B cell (primary cell): ENCODE data around the gene PNPO. TPM values are rescaled to one million over a fixed set of nuclear protein-coding genes. Genes with fewer than 3 reads are reported as not detected.

Experiments used
- ATAC-seq: fragments of 200-7000 bp; cut with Tn5 transposase; one replicate; pipeline ENCODE4 v1.10.0; 2021; ENCODE audit warnings: low read depth, mild to moderate bottlenecking, moderate number of reproducible peaks, moderate library complexity
- CTCF ChIA-PET: fragments of 350-600 bp; sonication (Branson Sonifier 250); formaldehyde crosslinking; loops from one replicate; lab custom pipeline; 2021; ENCODE audit warnings: antibody characterized with exemption, inconsistent platforms; lab: Charles Lee
- POLR2A ChIA-PET: fragments of 350-600 bp; sonication (Branson Sonifier 250); formaldehyde crosslinking; loops from one replicate; lab custom pipeline; 2021; ENCODE audit warnings: antibody characterized with exemption; lab: Charles Lee
- DNase-seq: peaks from one replicate; pipeline ENCODE4 v3.0.0; 2013
- H2AFZ ChIP-seq: 2 replicates; pipeline ENCODE4 v1.6.1; 2012; ENCODE audit warnings: mild to moderate bottlenecking, low read depth, low read length; ENCODE audit not compliant: insufficient read depth, poor library complexity, severe bottlenecking
- H3K27ac ChIP-seq, 2 donors: 1 replicate in 1 of 2; 2 replicates in 1 of 2; pipeline ENCODE4 v1.5.1; 2012 to 2013; ENCODE audit warnings: low read length in 2 of 2, mild to moderate bottlenecking in 2 of 2, moderate library complexity in 1 of 2
- H3K27me3 ChIP-seq, 4 experiments: fragments of 200-600 bp in 1 of 4; sonication (generic) in 1 of 4; replicated peaks in 1 of 4; 1 replicate in 2 of 4; 2 replicates in 2 of 4; pipeline versions ENCODE4 v1.6.1 to v1.7.0; 2013 to 2016; ENCODE audit warnings: low read length in 3 of 4, mild to moderate bottlenecking in 2 of 4, mixed read lengths in 1 of 4, moderate library complexity in 1 of 4; ENCODE audit not compliant: insufficient read depth in 4 of 4, control insufficient read depth in 3 of 4; ENCODE audit errors: control extremely low read depth in 1 of 4
- H3K36me3 ChIP-seq, 2 experiments: replicated peaks in 1 of 2; 1 replicate in 1 of 2; 2 replicates in 1 of 2; pipeline versions ENCODE4 v1.6.1 to v1.7.1; 2013; ENCODE audit warnings: low read length in 1 of 2; ENCODE audit not compliant: insufficient read depth in 2 of 2, control insufficient read depth in 1 of 2; ENCODE audit errors: control extremely low read depth in 1 of 2, extremely low read depth in 1 of 2
- H3K4me1 ChIP-seq, 2 donors: fragments of 200-600 bp in 1 of 2; sonication (generic) in 1 of 2; 1 replicate in 1 of 2; 2 replicates in 1 of 2; pipeline versions ENCODE4 v1.5.1 to v1.6.1; 2013 to 2017; ENCODE audit warnings: low read length in 2 of 2; ENCODE audit not compliant: control insufficient read depth in 2 of 2, insufficient read depth in 2 of 2
- H3K4me2 ChIP-seq: replicated peaks from 2 replicates; pipeline ENCODE3; 2012; ENCODE audit warnings: mild to moderate bottlenecking, low read depth, low read length; ENCODE audit not compliant: poor library complexity, severe bottlenecking
- H3K4me3 ChIP-seq, 5 experiments: fragments of 200-600 bp in 1 of 5; sonication (generic) in 1 of 5; 1 replicate in 3 of 5; 2 replicates in 2 of 5; pipeline versions ENCODE4 v1.5.1 to v1.7.0; 2011 to 2016; ENCODE audit warnings: low read length in 4 of 5, mild to moderate bottlenecking in 4 of 5, low read depth in 2 of 5, control low read depth in 1 of 5, moderate library complexity in 1 of 5; ENCODE audit not compliant: insufficient read depth in 1 of 5; ENCODE audit errors: control extremely low read depth in 1 of 5, extremely low read depth in 1 of 5
- H3K79me2 ChIP-seq: fragments of 200-600 bp; sonication (generic); one replicate; pipeline ENCODE4 v1.6.0; 2016; ENCODE audit warnings: low read length; ENCODE audit not compliant: control insufficient read depth, insufficient read depth
- H3K9ac ChIP-seq: fragments of 200-600 bp; sonication (generic); 2 replicates; pipeline ENCODE4 v1.6.1; 2017; ENCODE audit warnings: mild to moderate bottlenecking, low read length, moderate library complexity
- H3K9me3 ChIP-seq, 3 donors: one replicate each; pipeline versions ENCODE4 v1.6.1 to v1.7.1; 2013; ENCODE audit warnings: low read length in 2 of 3; ENCODE audit not compliant: control insufficient read depth in 2 of 3, insufficient read depth in 1 of 3; ENCODE audit errors: control extremely low read depth in 1 of 3
- H4K20me1 ChIP-seq: 2 replicates; pipeline ENCODE4 v1.6.0; 2012; ENCODE audit warnings: mild to moderate bottlenecking, low read length; ENCODE audit not compliant: insufficient read depth, control insufficient read depth, poor library complexity, severe bottlenecking
- H3K27ac Mint-ChIP-seq: one replicate; pipeline ENCODE4 v1.8.0; 2021; ENCODE audit warnings: mixed read lengths
- H3K27me3 Mint-ChIP-seq: one replicate; pipeline ENCODE4 v1.8.0; 2021; ENCODE audit warnings: mixed read lengths
- H3K4me1 Mint-ChIP-seq: one replicate; pipeline ENCODE4 v1.8.0; 2021; ENCODE audit warnings: mixed read lengths
- H3K4me3 Mint-ChIP-seq: one replicate; pipeline ENCODE4 v1.8.0; 2021; ENCODE audit warnings: mixed read lengths
- H3K9me3 Mint-ChIP-seq: one replicate; pipeline ENCODE4 v1.8.0; 2022; ENCODE audit warnings: mixed read lengths; ENCODE audit not compliant: insufficient read depth
- EZH2 ChIP-seq: IDR thresholded peaks from 2 replicates; pipeline ENCODE4 v1.6.1; 2012; ENCODE audit warnings: borderline replicate concordance, low read depth, mild to moderate bottlenecking, moderate library complexity, low read length; ENCODE audit not compliant: insufficient read depth, poor library complexity, severe bottlenecking
- WGBS: methylation state at CpG from one replicate; pipeline ENCODE4 v1.1.5; 2013; ENCODE audit warnings: missing lambda C conversion rate; ENCODE audit not compliant: insufficient coverage; 5-methylcytosine and 5-hydroxymethylcytosine counted together
- intact Hi-C: fragments of 100-400 bp; cut with micrococcal nuclease; formaldehyde crosslinking; loops from one replicate; pipeline ENCODE4 v1.10.0; 2022
- polyA plus RNA-seq: library from polyadenylated mRNA; depleted of rRNA; stranded (reverse); fragments of >200 nt; gene quantifications from 2 replicates; pipeline ENCODE4 v1.2.3, GENCODE V29; 2012
- total RNA-seq, 2 donors: library from RNA; stranded (reverse); fragments of 120-200 nt in 1 of 2; gene quantifications; 1 replicate in 1 of 2; 2 replicates in 1 of 2; pipeline versions ENCODE4 v1.2.3 to v1.2.4, GENCODE V29; 2013 to 2022
- TF ChIP-seq, protein P1 (sequence below): fragments of 200-600 bp; IDR thresholded peaks from one replicate; pipeline ENCODE4 v1.8.0; 2022; ENCODE audit warnings: antibody characterized with exemption, mild to moderate bottlenecking

PNPO gene
- total and polyA plus RNA-seq, 2 donors (not counting 1 experiment from before 2014, with no cell fraction given): 8.0 to 14.7 TPM

DNA sequence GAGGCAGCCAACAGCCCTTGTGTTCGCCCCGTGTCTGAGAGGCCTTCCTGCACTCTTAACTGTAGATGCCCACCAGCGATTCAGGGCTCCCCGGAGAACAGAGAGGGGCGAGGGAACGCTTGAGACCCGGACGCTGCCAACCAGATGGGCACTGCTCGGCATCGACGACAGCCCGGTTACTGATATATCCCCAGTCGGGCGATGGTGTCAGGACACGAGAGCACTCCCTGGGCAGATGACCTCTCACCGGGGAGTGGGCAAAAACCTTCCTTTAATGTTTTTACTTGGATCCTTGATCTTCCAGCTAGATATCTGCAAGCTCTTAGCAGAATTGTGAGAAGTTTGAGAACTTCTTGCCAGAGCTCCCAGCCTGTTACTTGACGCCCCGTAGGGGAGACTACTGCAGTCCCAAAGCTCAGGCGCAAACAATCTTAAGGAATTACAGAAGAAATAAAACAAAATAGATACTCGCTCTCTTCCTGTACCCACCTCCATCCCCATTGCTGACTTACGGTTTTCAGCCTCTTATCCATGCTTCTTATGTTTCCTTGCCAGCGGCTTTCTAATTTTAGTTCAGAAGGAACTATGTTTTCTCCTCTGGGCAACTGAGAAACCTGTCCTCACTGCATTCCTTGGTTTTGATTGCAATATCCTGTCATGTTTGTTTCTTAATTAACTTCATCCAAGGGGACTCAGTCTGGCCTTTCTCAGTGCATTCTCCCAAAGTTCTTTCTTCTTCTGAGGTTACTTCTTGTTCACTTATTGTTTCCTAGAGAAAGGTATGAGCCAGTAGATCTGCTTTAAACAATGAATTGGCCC is 44.5 kb upstream of the PNPO start:
- H3K4me1 ChIP-seq: peaks cover 17% of the 10 kb centered on the region in 2 donors
- no peak for DNase-seq
- no peak for ATAC-seq
- H3K79me2 ChIP-seq: peaks cover 66% of the 10 kb centered on the region
- peak overlapping the region; percentile 94 to 98 for H3K27ac ChIP-seq
- peak overlapping the region; percentile 93 for H3K27ac Mint-ChIP-seq
- H3K4me3 ChIP-seq: peak overlapping the region; percentile 67 to 91 (median 85)
- H3K36me3 ChIP-seq: peaks cover 0 to 15% of the 10 kb centered on the region in 2 experiments
- TF ChIP-seq, protein P1, sequence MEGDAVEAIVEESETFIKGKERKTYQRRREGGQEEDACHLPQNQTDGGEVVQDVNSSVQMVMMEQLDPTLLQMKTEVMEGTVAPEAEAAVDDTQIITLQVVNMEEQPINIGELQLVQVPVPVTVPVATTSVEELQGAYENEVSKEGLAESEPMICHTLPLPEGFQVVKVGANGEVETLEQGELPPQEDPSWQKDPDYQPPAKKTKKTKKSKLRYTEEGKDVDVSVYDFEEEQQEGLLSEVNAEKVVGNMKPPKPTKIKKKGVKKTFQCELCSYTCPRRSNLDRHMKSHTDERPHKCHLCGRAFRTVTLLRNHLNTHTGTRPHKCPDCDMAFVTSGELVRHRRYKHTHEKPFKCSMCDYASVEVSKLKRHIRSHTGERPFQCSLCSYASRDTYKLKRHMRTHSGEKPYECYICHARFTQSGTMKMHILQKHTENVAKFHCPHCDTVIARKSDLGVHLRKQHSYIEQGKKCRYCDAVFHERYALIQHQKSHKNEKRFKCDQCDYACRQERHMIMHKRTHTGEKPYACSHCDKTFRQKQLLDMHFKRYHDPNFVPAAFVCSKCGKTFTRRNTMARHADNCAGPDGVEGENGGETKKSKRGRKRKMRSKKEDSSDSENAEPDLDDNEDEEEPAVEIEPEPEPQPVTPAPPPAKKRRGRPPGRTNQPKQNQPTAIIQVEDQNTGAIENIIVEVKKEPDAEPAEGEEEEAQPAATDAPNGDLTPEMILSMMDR: no peak
- no peak for TF ChIP-seq EZH2
- peak overlapping the region; percentile 88 for H3K9ac ChIP-seq
- peak overlapping the region; percentile 96 for H3K4me3 Mint-ChIP-seq
- peaks cover 47% of the 10 kb centered on the region for H3K4me1 Mint-ChIP-seq
- no peaks in the 10 kb centered on the region for H3K9me3 ChIP-seq
- WGBS: 4% methylated on average over 19 of the region's 22 CpGs
- peak overlapping the region; percentile 93 for H3K4me2 ChIP-seq
- H4K20me1 ChIP-seq: peaks cover 24% of the 10 kb centered on the region
- CTCF ChIA-PET: interaction anchor here (0.7 to 1.0 kb wide), 2 partner anchors 56 to 81 kb away, joined by 3 read pairs; partner anchors contain the start of gene SCRN2
- no peaks in the 10 kb centered on the region for H3K27me3 Mint-ChIP-seq
- no peaks in the 10 kb centered on the region for H3K9me3 Mint-ChIP-seq
- intact Hi-C loops: loop anchor here (1.0 to 2.0 kb wide), 6 partner anchors 44 to 248 kb away; partner anchors contain the start of genes KPNB1, PNPO, SCRN2 and SNX11
- no peaks in the 10 kb centered on the region for H3K27me3 ChIP-seq
- H2AFZ ChIP-seq: peak overlapping the region; percentile 84
- POLR2A ChIA-PET: interaction anchor here (0.5 to 1.1 kb wide), 3 partner anchors 21 to 1070 kb away, joined by 5 to 7 read pairs (median 6); no protein-coding TSS in a partner anchor

DNA sequence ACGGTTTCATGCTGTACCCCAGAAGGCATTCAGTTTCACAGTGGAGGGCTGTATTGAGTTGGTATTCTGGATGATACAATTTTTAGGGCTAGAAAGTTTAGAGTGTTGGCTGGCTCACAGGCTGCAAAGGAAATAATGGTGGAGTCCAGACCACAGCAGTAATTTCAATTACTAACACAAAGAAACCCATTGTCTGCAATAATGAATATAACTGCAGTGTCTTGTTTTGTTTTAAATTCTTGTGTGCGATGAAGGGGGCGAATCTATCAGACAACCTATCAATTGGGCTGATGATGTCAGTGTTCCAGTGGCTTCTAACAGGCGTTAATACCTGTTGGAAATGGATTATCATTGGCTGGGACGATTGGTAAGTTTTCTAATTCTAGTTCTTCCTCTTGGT is 43.8 kb upstream of the PNPO start:
- peak overlapping the region; percentile 93 for H3K4me2 ChIP-seq
- ATAC-seq (no peak), DNase-seq (no peak)
- H3K27ac Mint-ChIP-seq: peak overlapping the region; percentile 61
- intact Hi-C loops: loop anchor here (2.0 kb wide), 1 partner anchor 209 kb away; the partner anchor contains the start of gene SNX11
- peaks cover 0 to 19% of the 10 kb centered on the region in 2 experiments for H3K36me3 ChIP-seq
- no peak overlapping the region for H3K4me3 ChIP-seq
- H3K4me1 ChIP-seq: peaks cover 15 to 17% of the 10 kb centered on the region in 2 donors
- H3K27ac ChIP-seq: no peak overlapping the region
- H3K79me2 ChIP-seq: peaks cover 73% of the 10 kb centered on the region
- 100% methylated on average over 4 of the region's 5 CpGs for WGBS
- H2AFZ ChIP-seq: no peak overlapping the region
- peaks cover 53% of the 10 kb centered on the region for H3K4me1 Mint-ChIP-seq
- no peaks in the 10 kb centered on the region for H3K9me3 Mint-ChIP-seq
- H3K27me3 ChIP-seq: no peaks in the 10 kb centered on the region
- CTCF ChIA-PET: interaction anchor here (0.7 kb wide), 1 partner anchor 81 kb away, joined by 3 read pairs; no protein-coding TSS in a partner anchor
- peak overlapping the region; percentile 96 for H3K4me3 Mint-ChIP-seq
- POLR2A ChIA-PET: no interaction called here
- TF ChIP-seq, protein P1: no peak
- TF ChIP-seq EZH2: no peak
- H4K20me1 ChIP-seq: peaks cover 30% of the 10 kb centered on the region
- no peak overlapping the region for H3K9ac ChIP-seq
- no peaks in the 10 kb centered on the region for H3K27me3 Mint-ChIP-seq
- no peaks in the 10 kb centered on the region for H3K9me3 ChIP-seq
